CD4-positive, alpha-beta T cell (primary cell): ENCODE data around the gene CPNE4. TPM values are rescaled to one million over a fixed set of nuclear protein-coding genes. Genes with fewer than 3 reads are reported as not detected.

Experiments
- ATAC-seq: fragments of 200-7000 bp; cut with Tn5 transposase; one replicate; pipeline ENCODE4 v1.10.0; 2022; ENCODE audit warnings: mild to moderate bottlenecking; ENCODE audit not compliant: poor library complexity
- CTCF ChIA-PET: fragments of 350-600 bp; sonication (Branson Sonifier 250); formaldehyde crosslinking; loops from one replicate; lab custom pipeline; 2021; ENCODE audit warnings: antibody characterized with exemption, inconsistent platforms; lab: Charles Lee
- POLR2A ChIA-PET: fragments of 350-600 bp; sonication (Branson Sonifier 250); formaldehyde crosslinking; loops from one replicate; lab custom pipeline; 2021; ENCODE audit warnings: antibody characterized with exemption, inconsistent platforms; lab: Charles Lee
- DNase-seq, 14 experiments: peaks; one replicate each; pipeline ENCODE4 v3.0.0-alpha.2; 2013 to 2020; ENCODE audit warnings: mixed read lengths in 2 of 14
- H3K27ac ChIP-seq, 2 donors: one replicate each; pipeline versions ENCODE4 v1.5.1 to v1.7.0; 2013; ENCODE audit warnings: low read length in 2 of 2, low read depth in 1 of 2, mild to moderate bottlenecking in 1 of 2
- H3K27me3 ChIP-seq, 2 experiments: 1 replicate in 1 of 2; 2 replicates in 1 of 2; pipeline versions ENCODE4 v1.6.1 to v1.7.0; 2013; ENCODE audit warnings: low read length in 2 of 2, control low read depth in 1 of 2, mild to moderate bottlenecking in 1 of 2, moderate library complexity in 1 of 2; ENCODE audit not compliant: insufficient read depth in 2 of 2, control insufficient read depth in 1 of 2
- H3K36me3 ChIP-seq: one replicate; pipeline ENCODE4 v1.6.1; 2013; ENCODE audit warnings: low read length, control low read depth; ENCODE audit not compliant: insufficient read depth
- H3K4me1 ChIP-seq: one replicate; pipeline ENCODE4 v1.6.1; 2013; ENCODE audit warnings: low read length, control low read depth; ENCODE audit not compliant: insufficient read depth
- H3K4me3 ChIP-seq: one replicate; pipeline ENCODE4 v1.5.1; 2013; ENCODE audit warnings: mild to moderate bottlenecking, low read length, moderate library complexity
- H3K9me3 ChIP-seq, 2 experiments: 1 replicate in 1 of 2; 2 replicates in 1 of 2; pipeline versions ENCODE4 v1.6.1 to v1.7.0; 2013; ENCODE audit warnings: low read length in 2 of 2, mild to moderate bottlenecking in 2 of 2, control low read depth in 1 of 2, moderate library complexity in 1 of 2; ENCODE audit not compliant: control insufficient read depth in 1 of 2, insufficient read depth in 1 of 2
- H3K27ac Mint-ChIP-seq: one replicate; pipeline ENCODE4 v1.8.0; 2020; ENCODE audit warnings: mixed read lengths
- H3K27me3 Mint-ChIP-seq: one replicate; pipeline ENCODE4 v1.8.0; 2021; ENCODE audit warnings: mixed read lengths
- H3K36me3 Mint-ChIP-seq: one replicate; pipeline ENCODE4 v1.8.0; 2021; ENCODE audit warnings: low read depth, mixed read lengths
- H3K4me1 Mint-ChIP-seq: one replicate; pipeline ENCODE4 v1.8.0; 2021; ENCODE audit warnings: low read depth, mixed read lengths
- H3K4me3 Mint-ChIP-seq: one replicate; pipeline ENCODE4 v1.8.0; 2020; ENCODE audit warnings: mild to moderate bottlenecking, mixed read lengths
- H3K9me3 Mint-ChIP-seq: one replicate; pipeline ENCODE4 v1.8.0; 2020; ENCODE audit warnings: mixed read lengths
- intact Hi-C, 2 experiments: fragments of 100-400 bp; cut with DNase I in 1 of 2; cut with micrococcal nuclease in 1 of 2; formaldehyde crosslinking; loops; one replicate each; pipeline versions ENCODE4 v1.15.1 to v1.9.0; 2023 to 2025; cut with DNase I, micrococcal nuclease
- total RNA-seq, 174 experiments: library from RNA in 2 of 174; stranded (reverse) in 2 of 174; gene quantifications; one replicate each; pipeline ENCODE4 v1.2.3 and lab custom pipeline; 2021 to 2026
- TF ChIP-seq, protein P1 (sequence below): fragments of 200-600 bp; IDR thresholded peaks from one replicate; pipeline ENCODE4 v1.8.0; 2022; ENCODE audit warnings: antibody characterized with exemption, mild to moderate bottlenecking

Gene CPNE4
- total RNA-seq, 2 experiments from 2014 or later = not detected

DNA sequence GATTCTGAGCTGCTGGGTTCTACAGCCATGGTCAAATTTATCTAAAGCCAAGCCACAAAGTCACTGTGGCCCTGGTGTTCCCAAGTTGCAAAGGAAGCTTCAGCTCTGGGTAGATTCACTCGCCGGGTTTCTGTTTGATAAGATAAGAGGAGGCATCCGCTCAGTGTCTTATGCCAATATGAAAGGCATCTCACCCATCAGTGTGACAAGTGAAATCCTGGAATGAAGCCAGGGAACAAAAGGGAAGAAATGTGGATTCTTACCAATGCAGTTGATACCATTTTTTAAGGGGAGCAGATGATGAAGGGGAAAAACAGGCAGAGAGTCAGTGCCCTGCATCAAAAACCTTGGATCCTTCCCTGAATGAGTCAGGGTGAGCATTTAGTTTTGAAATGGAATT is 2.8 kb upstream of the CPNE4 start:
- Mint-ChIP-seq H3K4me3 (no peak overlapping the region), H3K27me3 (peaks cover 91% of the 10 kb centered on the region), H3K9me3 (no peaks in the 10 kb centered on the region), H3K27ac (no peak overlapping the region), H3K4me1 (peaks cover 8% of the 10 kb centered on the region), H3K36me3 (no peaks in the 10 kb centered on the region)
- ATAC-seq (no peak), DNase-seq (no peak)
- CTCF ChIA-PET = interaction anchor here (1.0 kb wide), 1 partner anchor 38 kb away, joined by 4 read pairs; no protein-coding TSS in a partner anchor
- H3K4me1 ChIP-seq = peaks cover 14% of the 10 kb centered on the region
- POLR2A ChIA-PET = no interaction called here
- H3K36me3 ChIP-seq = no peaks in the 10 kb centered on the region
- intact Hi-C loops = no loop called here
- TF ChIP-seq, protein P1, sequence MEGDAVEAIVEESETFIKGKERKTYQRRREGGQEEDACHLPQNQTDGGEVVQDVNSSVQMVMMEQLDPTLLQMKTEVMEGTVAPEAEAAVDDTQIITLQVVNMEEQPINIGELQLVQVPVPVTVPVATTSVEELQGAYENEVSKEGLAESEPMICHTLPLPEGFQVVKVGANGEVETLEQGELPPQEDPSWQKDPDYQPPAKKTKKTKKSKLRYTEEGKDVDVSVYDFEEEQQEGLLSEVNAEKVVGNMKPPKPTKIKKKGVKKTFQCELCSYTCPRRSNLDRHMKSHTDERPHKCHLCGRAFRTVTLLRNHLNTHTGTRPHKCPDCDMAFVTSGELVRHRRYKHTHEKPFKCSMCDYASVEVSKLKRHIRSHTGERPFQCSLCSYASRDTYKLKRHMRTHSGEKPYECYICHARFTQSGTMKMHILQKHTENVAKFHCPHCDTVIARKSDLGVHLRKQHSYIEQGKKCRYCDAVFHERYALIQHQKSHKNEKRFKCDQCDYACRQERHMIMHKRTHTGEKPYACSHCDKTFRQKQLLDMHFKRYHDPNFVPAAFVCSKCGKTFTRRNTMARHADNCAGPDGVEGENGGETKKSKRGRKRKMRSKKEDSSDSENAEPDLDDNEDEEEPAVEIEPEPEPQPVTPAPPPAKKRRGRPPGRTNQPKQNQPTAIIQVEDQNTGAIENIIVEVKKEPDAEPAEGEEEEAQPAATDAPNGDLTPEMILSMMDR = no peak
- H3K4me3 ChIP-seq = no peak overlapping the region
- H3K27ac ChIP-seq = no peak overlapping the region
- H3K27me3 ChIP-seq = peaks cover 43 to 80% of the 10 kb centered on the region in 2 experiments
- H3K9me3 ChIP-seq = peaks cover 0 to 12% of the 10 kb centered on the region in 2 experiments

DNA sequence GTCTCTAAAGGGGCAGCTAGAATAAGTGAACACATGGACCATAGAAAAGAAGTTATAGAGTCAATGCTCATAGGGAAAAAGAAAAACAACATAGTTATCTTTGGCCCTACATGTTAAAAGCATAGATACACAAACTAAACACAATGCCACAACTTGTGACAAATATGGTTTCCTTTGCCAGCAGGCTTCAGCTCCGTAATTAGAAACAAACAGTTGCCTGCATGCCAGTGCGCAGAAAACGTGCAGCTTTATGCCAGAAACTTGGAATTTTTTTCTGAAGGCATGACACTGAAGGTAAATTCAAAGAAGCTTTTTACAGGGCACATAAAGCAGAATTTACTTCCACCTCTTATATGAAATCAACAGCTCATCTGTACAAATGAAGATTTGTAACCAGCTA is 2.2 kb upstream of the CPNE4 start:
- CTCF ChIA-PET = interaction anchor here (1.0 kb wide), 1 partner anchor 37 kb away, joined by 4 read pairs; no protein-coding TSS in a partner anchor
- Histone ChIP-seq H3K4me3 (no peak overlapping the region), H3K9me3 (peaks cover 0 to 12% of the 10 kb centered on the region in 2 experiments), H3K4me1 (peaks cover 14% of the 10 kb centered on the region), H3K36me3 (no peaks in the 10 kb centered on the region), H3K27ac (no peak overlapping the region), H3K27me3 (peaks cover 43 to 80% of the 10 kb centered on the region in 2 experiments)
- ATAC-seq (no peak), DNase-seq (no peak)
- TF ChIP-seq, protein P1 = no peak
- no peak overlapping the region for H3K27ac Mint-ChIP-seq
- H3K4me1 Mint-ChIP-seq = peaks cover 8% of the 10 kb centered on the region
- no peaks in the 10 kb centered on the region for H3K36me3 Mint-ChIP-seq
- no peak overlapping the region for H3K4me3 Mint-ChIP-seq
- intact Hi-C loops = no loop called here
- no peaks in the 10 kb centered on the region for H3K9me3 Mint-ChIP-seq
- H3K27me3 Mint-ChIP-seq = peaks cover 96% of the 10 kb centered on the region
- POLR2A ChIA-PET = no interaction called here

DNA sequence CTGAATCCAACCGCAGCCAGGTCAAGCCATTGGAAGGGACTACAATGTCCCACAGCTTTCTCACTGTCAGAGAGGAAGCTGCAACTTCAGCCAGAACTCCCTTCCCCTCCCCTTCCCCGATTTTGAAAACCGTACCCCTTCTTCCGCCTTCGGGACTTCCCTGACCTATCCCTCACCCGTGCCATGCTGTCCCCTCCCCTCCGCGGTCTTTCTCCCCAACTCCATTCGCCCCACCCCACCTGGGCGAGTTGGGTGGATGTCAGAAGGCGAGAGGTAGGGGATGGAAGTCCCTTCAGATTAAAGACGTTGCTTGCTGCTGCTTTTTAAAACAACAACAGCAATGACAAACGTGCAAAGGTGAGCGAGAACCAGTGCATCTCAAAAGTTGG is 723 bp downstream of the CPNE4 start:
- DNase-seq (no peak), ATAC-seq (no peak)
- POLR2A ChIA-PET = no interaction called here
- H3K27ac ChIP-seq = no peak overlapping the region
- peaks cover 14% of the 10 kb centered on the region for H3K4me1 ChIP-seq
- TF ChIP-seq, protein P1 = no peak
- peaks cover 43 to 83% of the 10 kb centered on the region in 2 experiments for H3K27me3 ChIP-seq
- Mint-ChIP-seq H3K27me3 (peaks cover 98% of the 10 kb centered on the region), H3K9me3 (no peaks in the 10 kb centered on the region), H3K27ac (no peak overlapping the region), H3K4me1 (peaks cover 8% of the 10 kb centered on the region), H3K4me3 (no peak overlapping the region), H3K36me3 (no peaks in the 10 kb centered on the region)
- H3K4me3 ChIP-seq = no peak overlapping the region
- CTCF ChIA-PET = no interaction called here
- peaks cover 0 to 12% of the 10 kb centered on the region in 2 experiments for H3K9me3 ChIP-seq
- H3K36me3 ChIP-seq = no peaks in the 10 kb centered on the region
- intact Hi-C loops = no loop called here
